CD4-positive, alpha-beta T cell (primary cell): ENCODE results near the gene LRRC72. TPM values are rescaled to one million over a fixed set of nuclear protein-coding genes. Genes with fewer than 3 reads are reported as not detected.

Experiments
- ATAC-seq: fragments of 200-7000 bp; cut with Tn5 transposase; one replicate; pipeline ENCODE4 v1.10.0; 2022; ENCODE audit warnings: mild to moderate bottlenecking; ENCODE audit not compliant: poor library complexity
- CTCF ChIA-PET: fragments of 350-600 bp; sonication (Branson Sonifier 250); formaldehyde crosslinking; loops from one replicate; lab custom pipeline; 2021; ENCODE audit warnings: antibody characterized with exemption, inconsistent platforms; lab: Charles Lee
- POLR2A ChIA-PET: fragments of 350-600 bp; sonication (Branson Sonifier 250); formaldehyde crosslinking; loops from one replicate; lab custom pipeline; 2021; ENCODE audit warnings: antibody characterized with exemption, inconsistent platforms; lab: Charles Lee
- DNase-seq, 14 experiments: peaks; one replicate each; pipeline ENCODE4 v3.0.0-alpha.2; 2013 to 2020; ENCODE audit warnings: mixed read lengths in 2 of 14
- H3K27ac ChIP-seq, 2 donors: one replicate each; pipeline versions ENCODE4 v1.5.1 to v1.7.0; 2013; ENCODE audit warnings: low read length in 2 of 2, low read depth in 1 of 2, mild to moderate bottlenecking in 1 of 2
- H3K27me3 ChIP-seq, 2 experiments: 1 replicate in 1 of 2; 2 replicates in 1 of 2; pipeline versions ENCODE4 v1.6.1 to v1.7.0; 2013; ENCODE audit warnings: low read length in 2 of 2, control low read depth in 1 of 2, mild to moderate bottlenecking in 1 of 2, moderate library complexity in 1 of 2; ENCODE audit not compliant: insufficient read depth in 2 of 2, control insufficient read depth in 1 of 2
- H3K36me3 ChIP-seq: one replicate; pipeline ENCODE4 v1.6.1; 2013; ENCODE audit warnings: low read length, control low read depth; ENCODE audit not compliant: insufficient read depth
- H3K4me1 ChIP-seq: one replicate; pipeline ENCODE4 v1.6.1; 2013; ENCODE audit warnings: low read length, control low read depth; ENCODE audit not compliant: insufficient read depth
- H3K4me3 ChIP-seq: one replicate; pipeline ENCODE4 v1.5.1; 2013; ENCODE audit warnings: mild to moderate bottlenecking, low read length, moderate library complexity
- H3K9me3 ChIP-seq, 2 experiments: 1 replicate in 1 of 2; 2 replicates in 1 of 2; pipeline versions ENCODE4 v1.6.1 to v1.7.0; 2013; ENCODE audit warnings: low read length in 2 of 2, mild to moderate bottlenecking in 2 of 2, control low read depth in 1 of 2, moderate library complexity in 1 of 2; ENCODE audit not compliant: control insufficient read depth in 1 of 2, insufficient read depth in 1 of 2
- H3K27ac Mint-ChIP-seq: one replicate; pipeline ENCODE4 v1.8.0; 2020; ENCODE audit warnings: mixed read lengths
- H3K27me3 Mint-ChIP-seq: one replicate; pipeline ENCODE4 v1.8.0; 2021; ENCODE audit warnings: mixed read lengths
- H3K36me3 Mint-ChIP-seq: one replicate; pipeline ENCODE4 v1.8.0; 2021; ENCODE audit warnings: low read depth, mixed read lengths
- H3K4me1 Mint-ChIP-seq: one replicate; pipeline ENCODE4 v1.8.0; 2021; ENCODE audit warnings: low read depth, mixed read lengths
- H3K4me3 Mint-ChIP-seq: one replicate; pipeline ENCODE4 v1.8.0; 2020; ENCODE audit warnings: mild to moderate bottlenecking, mixed read lengths
- H3K9me3 Mint-ChIP-seq: one replicate; pipeline ENCODE4 v1.8.0; 2020; ENCODE audit warnings: mixed read lengths
- intact Hi-C, 2 experiments: fragments of 100-400 bp; cut with DNase I in 1 of 2; cut with micrococcal nuclease in 1 of 2; formaldehyde crosslinking; loops; one replicate each; pipeline versions ENCODE4 v1.15.1 to v1.9.0; 2023 to 2025; cut with DNase I, micrococcal nuclease
- total RNA-seq, 174 experiments: library from RNA in 2 of 174; stranded (reverse) in 2 of 174; gene quantifications; one replicate each; pipeline ENCODE4 v1.2.3 and lab custom pipeline; 2021 to 2026
- TF ChIP-seq, protein P1 (sequence below): fragments of 200-600 bp; IDR thresholded peaks from one replicate; pipeline ENCODE4 v1.8.0; 2022; ENCODE audit warnings: antibody characterized with exemption, mild to moderate bottlenecking

The LRRC72 gene
- total RNA-seq, 2 experiments from 2014 or later = not detected

DNA sequence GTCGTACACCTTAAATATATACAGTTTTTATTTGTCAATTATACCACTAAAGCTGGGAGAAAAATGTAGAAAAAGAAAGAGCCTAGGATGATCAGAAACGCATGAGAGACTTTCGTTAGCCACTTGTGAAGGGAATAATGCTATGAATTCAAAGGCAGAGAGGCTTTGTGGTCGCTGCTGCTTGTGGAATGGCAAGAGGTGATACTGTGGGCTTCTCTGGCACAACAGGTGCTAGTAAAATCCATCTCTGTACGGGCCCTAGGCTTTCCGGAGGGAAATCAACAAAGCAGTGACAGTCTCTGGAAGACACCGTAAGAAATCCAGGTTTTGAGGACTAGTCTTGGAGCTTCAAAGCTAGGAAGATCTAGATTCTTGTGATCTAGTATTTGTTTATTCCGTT is 52.6 kb downstream of the LRRC72 start:
- peaks cover 9% of the 10 kb centered on the region for H3K27me3 Mint-ChIP-seq
- TF ChIP-seq, protein P1, sequence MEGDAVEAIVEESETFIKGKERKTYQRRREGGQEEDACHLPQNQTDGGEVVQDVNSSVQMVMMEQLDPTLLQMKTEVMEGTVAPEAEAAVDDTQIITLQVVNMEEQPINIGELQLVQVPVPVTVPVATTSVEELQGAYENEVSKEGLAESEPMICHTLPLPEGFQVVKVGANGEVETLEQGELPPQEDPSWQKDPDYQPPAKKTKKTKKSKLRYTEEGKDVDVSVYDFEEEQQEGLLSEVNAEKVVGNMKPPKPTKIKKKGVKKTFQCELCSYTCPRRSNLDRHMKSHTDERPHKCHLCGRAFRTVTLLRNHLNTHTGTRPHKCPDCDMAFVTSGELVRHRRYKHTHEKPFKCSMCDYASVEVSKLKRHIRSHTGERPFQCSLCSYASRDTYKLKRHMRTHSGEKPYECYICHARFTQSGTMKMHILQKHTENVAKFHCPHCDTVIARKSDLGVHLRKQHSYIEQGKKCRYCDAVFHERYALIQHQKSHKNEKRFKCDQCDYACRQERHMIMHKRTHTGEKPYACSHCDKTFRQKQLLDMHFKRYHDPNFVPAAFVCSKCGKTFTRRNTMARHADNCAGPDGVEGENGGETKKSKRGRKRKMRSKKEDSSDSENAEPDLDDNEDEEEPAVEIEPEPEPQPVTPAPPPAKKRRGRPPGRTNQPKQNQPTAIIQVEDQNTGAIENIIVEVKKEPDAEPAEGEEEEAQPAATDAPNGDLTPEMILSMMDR = no peak
- no peaks in the 10 kb centered on the region for H3K36me3 Mint-ChIP-seq
- H3K4me3 Mint-ChIP-seq = no peak overlapping the region
- Histone ChIP-seq H3K4me1 (no peaks in the 10 kb centered on the region), H3K36me3 (no peaks in the 10 kb centered on the region), H3K27ac (no peak overlapping the region), H3K4me3 (no peak overlapping the region), H3K27me3 (no peaks in the 10 kb centered on the region), H3K9me3 (no peaks in the 10 kb centered on the region)
- DNase-seq = no peak
- no peaks in the 10 kb centered on the region for H3K9me3 Mint-ChIP-seq
- H3K4me1 Mint-ChIP-seq = no peaks in the 10 kb centered on the region
- intact Hi-C loops = no loop called here
- ATAC-seq = no peak
- ChIA-PET CTCF (no interaction called here), POLR2A (no interaction called here)
- no peak overlapping the region for H3K27ac Mint-ChIP-seq

GRCh38 chr7:16581286-16581685 is 54.7 kb downstream of the LRRC72 start:
- no peaks in the 10 kb centered on the region for H3K27me3 ChIP-seq
- TF ChIP-seq, protein P1 = no peak
- H3K4me1 ChIP-seq = no peaks in the 10 kb centered on the region
- H3K9me3 ChIP-seq = peaks cover 0 to 7% of the 10 kb centered on the region in 2 experiments
- no peak for ATAC-seq
- ChIA-PET POLR2A (no interaction called here), CTCF (no interaction called here)
- Mint-ChIP-seq H3K4me1 (no peaks in the 10 kb centered on the region), H3K9me3 (no peaks in the 10 kb centered on the region), H3K36me3 (no peaks in the 10 kb centered on the region), H3K4me3 (no peak overlapping the region), H3K27me3 (peaks cover 17% of the 10 kb centered on the region), H3K27ac (no peak overlapping the region)
- no peak for DNase-seq
- intact Hi-C loops = no loop called here
- no peak overlapping the region for H3K27ac ChIP-seq
- H3K4me3 ChIP-seq = no peak overlapping the region
- H3K36me3 ChIP-seq = no peaks in the 10 kb centered on the region

DNA sequence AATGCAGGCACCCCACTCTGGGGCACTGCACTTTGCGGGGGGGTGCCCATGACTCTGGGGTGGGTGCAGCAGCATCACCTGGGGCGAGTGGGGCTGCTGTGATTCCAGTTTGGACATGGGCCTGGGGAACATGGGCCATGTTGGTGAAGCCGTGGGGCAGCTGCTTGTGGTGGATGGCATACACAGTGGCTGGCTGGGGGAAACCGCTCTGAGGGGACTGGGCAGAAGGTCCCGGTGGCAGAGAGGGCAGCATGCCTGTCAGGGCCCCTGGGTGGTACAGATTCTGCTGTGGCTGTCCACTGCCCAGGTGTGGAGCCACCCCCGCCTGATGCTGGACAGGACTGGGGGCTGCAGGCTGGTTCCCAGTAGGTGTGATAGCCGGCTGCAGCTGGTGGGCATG is 57.2 kb downstream of the LRRC72 start:
- Histone ChIP-seq H3K4me3 (no peak overlapping the region), H3K9me3 (peaks cover 0 to 11% of the 10 kb centered on the region in 2 experiments), H3K4me1 (no peaks in the 10 kb centered on the region), H3K36me3 (no peaks in the 10 kb centered on the region), H3K27me3 (no peaks in the 10 kb centered on the region), H3K27ac (no peak overlapping the region)
- TF ChIP-seq, protein P1 = no peak
- H3K36me3 Mint-ChIP-seq = no peaks in the 10 kb centered on the region
- CTCF ChIA-PET = no interaction called here
- DNase-seq (no peak), ATAC-seq (no peak)
- H3K9me3 Mint-ChIP-seq = no peaks in the 10 kb centered on the region
- POLR2A ChIA-PET = no interaction called here
- H3K27me3 Mint-ChIP-seq = peaks cover 17% of the 10 kb centered on the region
- intact Hi-C loops = no loop called here
- no peak overlapping the region for H3K27ac Mint-ChIP-seq
- H3K4me3 Mint-ChIP-seq = no peak overlapping the region
- no peaks in the 10 kb centered on the region for H3K4me1 Mint-ChIP-seq
